Spleen (tissue), 11 donors: Measurements from ENCODE around the gene KRT9. TPM values are rescaled to one million over a fixed set of nuclear protein-coding genes. Genes with fewer than 3 reads are reported as not detected.
"Not testable (repeated sequence)": the region's sequence is repeated elsewhere in the genome, so short reads cannot be mapped to it uniquely, and the experiment has no call there.

Experiments
- DNase-seq: peaks from one replicate; pipeline ENCODE4 v3.0.0-alpha.2; 2020
- H3K27ac ChIP-seq, 8 donors: fragments of 200-600 bp; sonication (generic) in 7 of 8; 1 replicate in 4 of 8; 2 replicates in 4 of 8; pipeline versions ENCODE4 v1.5.0 to v1.8.0; 2016 to 2021; ENCODE audit warnings: inconsistent platforms in 4 of 8, mild to moderate bottlenecking in 4 of 8, moderate library complexity in 1 of 8
- H3K27me3 ChIP-seq, 7 donors: fragments of 200-600 bp; sonication (generic) in 6 of 7; replicated peaks in 1 of 7; 1 replicate in 4 of 7; 2 replicates in 3 of 7; pipeline versions ENCODE4 v1.5.0 to v1.8.0; 2016 to 2021; ENCODE audit warnings: inconsistent platforms in 3 of 7, mild to moderate bottlenecking in 1 of 7
- H3K36me3 ChIP-seq, 6 donors: fragments of 200-600 bp; sonication (generic) in 5 of 6; 1 replicate in 4 of 6; 2 replicates in 2 of 6; pipeline versions ENCODE4 v1.5.0 to v1.8.0; 2016 to 2021; ENCODE audit warnings: inconsistent platforms in 2 of 6
- H3K4me1 ChIP-seq, 6 donors: fragments of 200-600 bp; sonication (generic) in 5 of 6; 1 replicate in 3 of 6; 2 replicates in 3 of 6; pipeline versions ENCODE4 v1.5.0 to v1.8.0; 2016 to 2021; ENCODE audit warnings: inconsistent platforms in 3 of 6
- H3K4me3 ChIP-seq, 8 donors: fragments of 200-600 bp; sonication (generic) in 7 of 8; 1 replicate in 4 of 8; 2 replicates in 4 of 8; pipeline versions ENCODE4 v1.5.0 to v1.8.0; 2016 to 2021; ENCODE audit warnings: inconsistent platforms in 4 of 8, mild to moderate bottlenecking in 4 of 8, moderate library complexity in 2 of 8
- H3K9me3 ChIP-seq, 8 donors: fragments of 200-600 bp; sonication (generic) in 7 of 8; 1 replicate in 4 of 8; 2 replicates in 4 of 8; pipeline versions ENCODE4 v1.5.0 to v1.8.0; 2016 to 2021; ENCODE audit warnings: inconsistent platforms in 4 of 8
- POLR2A ChIP-seq, 3 donors: fragments of 450-650 bp; IDR thresholded peaks; one replicate each; pipeline ENCODE4 v1.5.1; 2017; ENCODE audit warnings: antibody characterized with exemption in 3 of 3, mild to moderate bottlenecking in 1 of 3
- POLR2AphosphoS5 ChIP-seq, 3 donors: sonication (generic); formaldehyde crosslinking; IDR thresholded peaks; one replicate each; pipeline ENCODE4 v1.5.1; 2017; ENCODE audit warnings: antibody characterized with exemption in 3 of 3
- WGBS, 5 donors: extraction: QIAGEN DNeasy Blood & Tissue Kit in 3 of 5; methylation state at CpG; one replicate each; pipeline versions ENCODE4 v1.1.5 to v1.1.7; 2013 to 2018; 5-methylcytosine and 5-hydroxymethylcytosine counted together
- intact Hi-C: fragments of 100-400 bp; cut with DNase I; formaldehyde crosslinking; loops from one replicate; pipeline ENCODE4 v1.15.0; 2023; ENCODE audit warnings: low total_unique reads
- polyA plus RNA-seq, 3 donors: library from polyadenylated mRNA; stranded (reverse); fragments of 200-250 nt; gene quantifications; one replicate each; pipeline ENCODE4 v1.2.1, GENCODE V29; 2013
- total RNA-seq, 7 donors: library from RNA; depleted of rRNA in 3 of 7; stranded (reverse); fragments of >200 nt in 3 of 7; fragmentation: NEBNext Ultra II Directional in 4 of 7; extraction: Animal tissue kit (Norgen Biotek cat#: 25700) in 4 of 7; gene quantifications; one replicate each; pipeline versions ENCODE4 v1.1.0 to v1.2.1, GENCODE V29; 2016 to 2021
- TF ChIP-seq, protein P1 (sequence below), 11 experiments: fragments of 200-600 bp in 7 of 11; fragments of 450-650 bp in 4 of 11; sonication (generic) in 4 of 11; IDR thresholded peaks in 8 of 11; conservative IDR thresholded peaks in 3 of 11; 1 replicate in 7 of 11; 2 replicates in 4 of 11; pipeline versions ENCODE4 v1.4.0 to v1.8.0; 2016 to 2021; ENCODE audit warnings: antibody characterized with exemption in 11 of 11, inconsistent platforms in 4 of 11, mild to moderate bottlenecking in 1 of 11
- donor health status: healthy with polysubstance abuse.
- donor health status: DM: no; HTN: no; CAD: no; lungs with moderate emphysema.
- donor health status: DM: no; HTN: no; CAD: no.
- donor health status: Bipolar disorder and iron deficiency.
- donor health status: healthy.
- donor health status: DM: no; HTN: no; CAD: no.
- donor health status: DM: yes; HTN: yes; CAD: no.

KRT9 gene
- total and polyA plus RNA-seq, 10 donors = not detected

DNA sequence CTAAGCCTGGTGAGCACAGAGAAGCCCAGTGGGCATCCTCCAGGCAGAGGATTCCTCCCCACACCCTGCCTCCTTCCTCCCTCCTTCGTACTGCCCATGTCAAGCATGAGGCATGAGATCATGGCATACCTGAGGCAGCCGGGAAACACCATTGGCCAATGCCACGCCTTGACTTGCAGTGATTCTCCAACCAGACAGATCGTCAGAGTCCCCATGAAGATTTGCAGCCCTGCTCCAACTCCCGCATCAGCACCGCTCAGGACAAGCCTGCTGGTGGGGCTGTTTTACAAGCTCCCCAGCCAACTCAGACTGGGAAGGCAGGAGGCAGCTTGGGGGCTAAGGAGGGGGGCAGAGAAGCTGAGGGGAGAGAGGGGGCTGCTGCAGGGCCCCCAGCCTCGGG is 43.6 kb upstream of the KRT9 start:
- WGBS, 5 donors = 19 to 71% (median 52%) methylated on average over 1 to 7 of the region's 7 CpGs
- no peak overlapping the region for H3K27ac ChIP-seq
- TF ChIP-seq POLR2A (IDR thresholded peaks at IDR 0.05) (no peak), POLR2AphosphoS5 (IDR thresholded peaks at IDR 0.05) (no peak)
- TF ChIP-seq, protein P1, sequence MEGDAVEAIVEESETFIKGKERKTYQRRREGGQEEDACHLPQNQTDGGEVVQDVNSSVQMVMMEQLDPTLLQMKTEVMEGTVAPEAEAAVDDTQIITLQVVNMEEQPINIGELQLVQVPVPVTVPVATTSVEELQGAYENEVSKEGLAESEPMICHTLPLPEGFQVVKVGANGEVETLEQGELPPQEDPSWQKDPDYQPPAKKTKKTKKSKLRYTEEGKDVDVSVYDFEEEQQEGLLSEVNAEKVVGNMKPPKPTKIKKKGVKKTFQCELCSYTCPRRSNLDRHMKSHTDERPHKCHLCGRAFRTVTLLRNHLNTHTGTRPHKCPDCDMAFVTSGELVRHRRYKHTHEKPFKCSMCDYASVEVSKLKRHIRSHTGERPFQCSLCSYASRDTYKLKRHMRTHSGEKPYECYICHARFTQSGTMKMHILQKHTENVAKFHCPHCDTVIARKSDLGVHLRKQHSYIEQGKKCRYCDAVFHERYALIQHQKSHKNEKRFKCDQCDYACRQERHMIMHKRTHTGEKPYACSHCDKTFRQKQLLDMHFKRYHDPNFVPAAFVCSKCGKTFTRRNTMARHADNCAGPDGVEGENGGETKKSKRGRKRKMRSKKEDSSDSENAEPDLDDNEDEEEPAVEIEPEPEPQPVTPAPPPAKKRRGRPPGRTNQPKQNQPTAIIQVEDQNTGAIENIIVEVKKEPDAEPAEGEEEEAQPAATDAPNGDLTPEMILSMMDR (IDR thresholded peaks at IDR 0.05 in 8 of 11, conservative IDR thresholded peaks at IDR 0.05 in 3 of 11) = no peak
- no peaks in the 10 kb centered on the region for H3K36me3 ChIP-seq
- no peaks in the 10 kb centered on the region for H3K9me3 ChIP-seq
- H3K4me3 ChIP-seq = no peak overlapping the region
- peaks cover 0 to 64% (median 0%) of the 10 kb centered on the region in 7 donors for H3K27me3 ChIP-seq
- intact Hi-C loops = no loop called here
- no peaks in the 10 kb centered on the region for H3K4me1 ChIP-seq
- no peak for DNase-seq

DNA sequence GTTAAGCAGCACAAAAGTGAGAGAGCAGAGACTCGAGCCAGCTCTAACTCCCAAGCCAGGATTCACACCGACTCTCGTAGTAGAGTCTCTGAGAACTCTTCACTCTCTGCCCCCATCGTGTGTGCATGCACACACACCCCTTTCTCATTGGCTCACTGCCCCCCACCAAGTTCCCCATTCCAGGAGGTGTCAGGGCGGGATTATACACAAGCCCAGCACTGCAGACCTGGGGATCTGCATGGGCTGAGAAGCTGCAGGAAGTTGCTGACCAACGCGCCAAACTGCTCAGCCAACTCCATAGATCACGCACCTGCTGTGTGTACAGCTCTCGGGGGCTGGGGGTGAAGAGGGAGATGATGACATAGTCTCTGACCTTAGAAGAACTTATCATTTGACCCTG is 42.9 kb upstream of the KRT9 start:
- H3K36me3 ChIP-seq, H3K27ac ChIP-seq, H3K4me1 ChIP-seq, intact Hi-C loops, H3K9me3 ChIP-seq, H3K4me3 ChIP-seq: not testable (repeated sequence)
- DNase-seq = peak; percentile 30
- 36 to 49% (median 42%) methylated on average over 9 of the region's 9 CpGs for WGBS, 5 donors
- peaks cover 0 to 71% (median 0%) of the 10 kb centered on the region in 7 donors for H3K27me3 ChIP-seq

DNA sequence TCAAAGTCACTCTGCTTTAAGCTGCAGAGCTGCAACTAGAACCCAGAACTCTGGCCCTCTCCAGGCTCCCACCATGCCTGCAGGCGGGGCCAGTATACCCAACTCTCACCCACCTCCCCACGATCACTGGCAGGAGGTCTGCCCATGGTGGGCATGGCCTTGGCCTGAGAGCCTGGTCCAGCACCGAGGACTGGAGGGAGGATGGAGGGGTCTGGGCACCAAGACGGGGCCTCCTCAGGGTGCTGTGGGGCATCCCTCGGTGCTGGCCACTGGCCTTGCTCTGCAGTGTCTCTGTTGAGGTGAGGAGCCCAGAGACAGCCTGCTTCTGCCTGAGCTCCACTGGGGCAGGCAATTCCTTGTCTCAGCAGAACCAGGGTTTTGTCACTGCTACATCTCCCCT is 42.2 kb upstream of the KRT9 start:
- H3K9me3 ChIP-seq = no peaks in the 10 kb centered on the region
- no peak overlapping the region for H3K4me3 ChIP-seq
- no peaks in the 10 kb centered on the region for H3K36me3 ChIP-seq
- H3K27me3 ChIP-seq = peaks cover 0 to 73% (median 0%) of the 10 kb centered on the region in 7 donors
- intact Hi-C loops = no loop called here
- DNase-seq = peak; percentile 39
- H3K4me1 ChIP-seq = no peaks in the 10 kb centered on the region
- WGBS, 5 donors = 72 to 88% (median 83%) methylated on average over 5 of the region's 5 CpGs
- H3K27ac ChIP-seq = no peak overlapping the region
- no peak for TF ChIP-seq POLR2A (IDR thresholded peaks at IDR 0.05)

DNA sequence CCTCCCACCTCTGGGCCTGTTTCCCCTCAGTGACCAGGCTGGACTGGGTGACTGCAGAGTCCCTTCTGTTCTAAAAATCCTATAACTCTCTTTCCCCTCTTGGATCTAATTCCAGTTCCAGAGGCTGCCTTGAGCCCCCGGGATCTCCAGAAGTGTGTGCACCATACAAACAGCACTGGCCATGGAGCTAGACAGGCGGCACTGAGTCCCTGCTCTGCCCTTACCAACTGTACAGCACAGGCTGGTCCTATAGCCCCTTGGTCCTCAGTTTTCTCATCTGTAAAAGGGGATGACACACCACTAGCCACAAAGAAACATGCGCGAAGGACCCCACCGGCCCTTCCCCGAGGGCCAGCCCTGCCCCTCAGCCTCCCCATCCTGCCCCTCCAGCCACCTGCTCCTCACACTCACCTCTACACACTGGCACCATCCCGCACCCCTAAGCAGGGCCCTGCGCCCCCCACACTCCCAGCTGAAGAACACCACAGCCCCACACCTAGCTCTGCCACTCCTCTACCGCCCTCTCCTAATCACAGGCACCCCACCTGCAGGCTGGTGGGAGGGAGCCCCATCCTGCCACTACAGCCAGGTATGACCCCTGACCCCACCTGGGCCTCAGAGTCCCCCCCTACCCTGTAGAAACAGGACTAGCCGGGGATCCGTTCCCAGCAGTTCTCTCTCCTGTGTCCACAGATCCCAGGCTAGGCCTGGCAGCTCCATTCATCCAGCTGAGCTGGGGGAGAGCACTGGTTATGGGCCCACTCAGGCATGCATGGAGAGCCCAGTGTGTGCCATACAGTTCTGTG is 41.6 kb upstream of the KRT9 start:
- peak; percentile 25 for DNase-seq
- intact Hi-C loops = no loop called here
- Histone ChIP-seq H3K36me3 (no peaks in the 10 kb centered on the region), H3K9me3 (no peaks in the 10 kb centered on the region), H3K4me3 (no peak overlapping the region), H3K27me3 (peaks cover 0 to 71% (median 0%) of the 10 kb centered on the region in 7 donors), H3K4me1 (no peaks in the 10 kb centered on the region), H3K27ac (no peak overlapping the region)
- 77 to 91% (median 89%) methylated on average over 11 of the region's 11 CpGs for WGBS, 5 donors
- TF ChIP-seq POLR2A (IDR thresholded peaks at IDR 0.05) (no peak), POLR2AphosphoS5 (IDR thresholded peaks at IDR 0.05) (no peak)
- TF ChIP-seq, protein P1 (IDR thresholded peaks at IDR 0.05 in 8 of 11, conservative IDR thresholded peaks at IDR 0.05 in 3 of 11) = no peak

DNA sequence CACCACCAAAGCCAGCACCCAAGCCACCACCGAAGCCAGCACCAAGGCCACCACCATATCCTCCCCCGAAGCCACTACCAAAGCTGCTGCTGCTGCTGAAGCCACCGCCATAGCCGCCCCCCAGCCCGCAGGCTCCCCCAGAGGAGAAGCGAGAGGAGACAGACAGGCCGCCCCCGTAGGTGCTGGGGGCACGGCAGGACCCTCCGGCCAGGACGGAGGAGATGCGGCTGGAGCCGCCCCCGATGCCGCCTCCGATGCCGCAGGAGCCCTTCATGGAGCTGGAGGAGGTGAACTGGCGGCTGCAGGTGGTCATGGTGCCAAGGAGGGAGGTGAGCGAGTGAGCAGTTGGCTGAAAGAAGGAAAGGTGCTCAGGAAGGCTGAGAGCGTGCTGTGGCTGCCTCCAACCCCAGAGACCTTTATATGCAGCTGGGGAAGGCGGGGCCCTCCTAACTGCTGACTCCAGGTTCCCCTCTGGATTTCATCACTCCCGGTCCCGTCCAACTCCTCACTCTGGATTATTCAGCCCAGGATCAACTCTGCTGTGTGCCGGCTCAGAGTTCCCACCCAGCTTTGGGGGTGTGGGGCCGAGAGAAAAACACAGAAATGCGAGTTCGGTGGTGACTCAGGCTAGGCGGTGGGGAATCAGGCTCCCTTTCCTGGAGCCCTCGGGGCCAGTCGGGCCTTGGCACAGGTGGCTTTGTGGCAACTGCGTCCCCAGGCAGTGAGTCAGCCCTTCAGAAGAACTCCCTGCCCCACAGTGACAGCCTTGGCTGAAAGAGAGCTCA is 40.7 kb upstream of the KRT9 start, which contains the start of gene KRT16:
Gene KRT16, minus strand, starts transcription at position 392 of the 785 bp plus-strand sequence. Its CDS starts 79 bp downstream, at position 313.
- WGBS, 5 donors = 70 to 82% (median 78%) methylated on average over 26 to 31 of the region's 31 CpGs
- DNase-seq = peak; percentile 60
- H3K9me3 ChIP-seq, H3K27ac ChIP-seq, H3K36me3 ChIP-seq, H3K4me3 ChIP-seq, H3K4me1 ChIP-seq, intact Hi-C loops: not testable (repeated sequence)
- peaks cover 0 to 62% (median 0%) of the 10 kb centered on the region in 7 donors for H3K27me3 ChIP-seq
